GM19372 (cell line): Measurements from ENCODE around the gene UBE2E3.

Experiments used
- ATAC-seq: cut with Tn5 transposase; IDR thresholded peaks from one replicate; pipeline ENCODE4 v1.9.1; 2021; ENCODE audit warnings: mild to moderate bottlenecking, low read depth, moderate library complexity; ENCODE audit not compliant: unreplicated experiment

UBE2E3 gene

DNA sequence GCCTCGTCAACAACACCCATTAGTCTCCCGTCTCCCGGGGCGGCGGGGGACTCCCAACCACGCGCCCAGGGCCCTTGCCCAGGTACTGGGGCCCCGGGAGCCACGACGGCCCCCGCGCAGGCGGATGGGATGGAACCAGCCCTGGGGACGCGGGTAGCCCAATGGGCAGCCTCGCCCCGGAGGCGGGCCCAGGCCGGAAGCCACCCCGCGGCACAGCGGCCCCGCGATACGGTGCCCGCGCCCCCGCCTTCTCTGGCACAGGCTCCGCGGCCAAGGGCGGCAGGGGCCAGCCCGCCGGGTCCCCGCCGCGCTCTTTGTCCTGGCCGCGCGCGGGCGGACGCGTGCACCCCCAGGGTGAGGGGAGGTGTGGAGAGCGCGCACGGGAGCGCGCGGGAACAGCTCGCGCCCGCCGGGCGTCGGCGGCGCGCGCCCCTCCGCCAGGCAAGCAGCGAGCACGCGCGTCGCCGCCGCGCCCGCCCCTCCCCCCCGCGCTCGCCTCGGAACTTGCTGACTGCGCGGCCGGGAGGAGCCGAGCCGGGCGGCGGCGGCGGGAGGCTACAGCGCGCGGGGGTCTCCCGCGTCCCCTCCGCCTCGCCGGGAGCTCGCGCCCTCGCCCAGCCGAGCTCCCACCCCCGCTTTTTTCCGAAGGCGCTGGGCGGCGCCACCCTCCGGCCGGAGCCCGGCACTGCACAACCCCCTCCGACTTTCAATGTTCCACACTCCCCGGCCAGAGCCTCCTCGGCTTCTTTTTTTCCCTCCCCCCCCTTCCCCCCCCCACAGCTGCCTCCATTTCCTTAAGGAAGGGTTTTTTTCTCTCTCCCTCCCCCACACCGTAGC lies at the start of gene UBE2E3:
Gene UBE2E3 (plus strand): TSS at position 500 of the 837 bp plus-strand sequence. CDS start 1,438 bp downstream, outside the sequence.
- ATAC-seq, result peak; percentile 63

DNA sequence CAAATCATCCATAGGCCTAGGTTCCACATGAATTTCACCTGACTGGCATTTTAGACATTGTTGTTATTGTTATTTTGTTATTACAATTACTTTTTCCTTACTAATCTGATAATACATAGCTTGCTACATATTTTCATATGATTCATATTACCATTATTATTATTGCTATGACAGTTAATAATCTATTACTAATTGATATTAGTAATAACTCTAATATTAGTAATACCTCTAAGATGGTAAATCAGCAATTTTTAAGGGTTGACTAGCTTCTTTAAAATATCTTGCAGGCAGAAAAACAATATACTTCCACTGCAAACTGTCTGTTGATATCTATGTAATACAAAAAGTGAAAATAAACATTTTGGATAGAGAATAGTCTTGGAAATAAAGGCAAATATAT lies 48.6 kb upstream of the UBE2E3 start:
- ATAC-seq, result no peak

DNA sequence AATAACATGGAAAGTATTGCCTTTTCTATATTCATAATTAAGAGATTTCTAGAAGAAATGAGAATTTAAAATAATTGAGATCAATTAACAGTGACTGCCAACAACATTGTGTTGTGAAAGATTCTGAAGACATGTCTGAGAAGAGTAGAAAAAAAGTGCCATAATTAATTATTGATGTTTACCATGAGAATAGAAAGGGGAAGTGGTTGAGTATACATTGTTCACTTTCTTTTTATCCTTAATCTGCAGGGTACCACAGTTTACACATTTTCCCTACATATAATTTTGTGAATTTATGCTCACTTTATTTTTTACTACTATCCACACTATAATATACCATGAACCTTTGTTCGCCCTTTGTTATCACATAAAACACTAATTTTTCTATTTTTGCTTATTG lies 47.1 kb upstream of the UBE2E3 start:
- no peak for ATAC-seq

DNA sequence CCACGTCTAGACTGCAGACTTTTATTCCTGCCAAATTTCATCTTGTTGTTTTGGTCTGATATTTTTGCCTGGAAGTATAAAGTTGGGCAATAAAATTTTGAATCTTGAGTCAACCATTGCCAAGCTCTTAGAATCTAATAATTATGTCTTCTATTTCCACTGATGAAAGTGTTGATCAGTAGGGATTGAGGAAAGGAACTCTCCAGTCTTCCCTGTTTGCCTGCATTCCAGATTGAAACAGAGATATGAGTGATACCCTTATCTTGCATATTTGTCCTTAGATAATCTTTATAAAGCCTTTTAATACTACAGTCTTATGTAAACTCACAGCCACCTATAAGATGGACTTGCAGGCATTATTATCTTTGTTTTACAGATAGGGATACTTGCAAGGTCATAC lies 45.5 kb upstream of the UBE2E3 start:
- ATAC-seq, result no peak

DNA sequence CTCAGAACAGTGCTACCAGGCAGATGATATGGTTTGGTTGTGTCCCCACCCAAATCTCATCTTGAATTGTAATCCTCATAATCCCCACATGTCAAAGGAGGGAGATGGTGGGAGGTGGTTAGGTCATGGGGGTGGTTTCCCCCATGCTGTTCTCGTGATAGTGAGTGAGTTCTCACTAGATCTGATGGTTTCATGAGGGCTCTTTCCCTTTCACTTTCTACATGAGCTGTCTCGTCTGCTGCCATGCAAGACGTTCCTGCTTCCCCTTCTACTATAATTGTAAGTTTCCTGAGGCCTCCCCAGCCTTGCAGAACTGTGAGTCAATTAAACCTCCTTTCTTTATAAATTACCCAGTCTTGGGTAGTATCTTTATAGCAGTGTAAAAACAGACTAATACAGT lies 42.9 kb upstream of the UBE2E3 start:
- peak; percentile 60 for ATAC-seq

DNA sequence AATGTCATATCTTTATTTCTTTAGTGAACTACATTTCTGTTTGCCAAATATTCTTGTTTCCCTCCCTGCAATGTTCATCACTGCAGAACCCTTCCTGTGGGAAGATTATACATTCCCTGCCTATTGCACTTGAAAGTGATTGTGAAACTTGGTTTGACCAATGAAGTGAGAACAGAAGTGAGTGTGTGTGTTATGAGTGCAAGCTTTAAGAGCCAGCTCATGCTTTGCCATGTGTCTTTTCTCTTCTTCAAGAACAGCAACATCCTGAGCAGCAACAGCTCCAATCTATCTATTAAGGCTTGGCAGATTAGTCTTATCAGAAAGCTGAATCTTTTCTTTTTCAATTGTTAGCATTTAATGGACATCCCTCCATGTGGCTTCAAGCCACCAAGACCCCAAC lies 42.0 kb upstream of the UBE2E3 start:
- no peak for ATAC-seq

DNA sequence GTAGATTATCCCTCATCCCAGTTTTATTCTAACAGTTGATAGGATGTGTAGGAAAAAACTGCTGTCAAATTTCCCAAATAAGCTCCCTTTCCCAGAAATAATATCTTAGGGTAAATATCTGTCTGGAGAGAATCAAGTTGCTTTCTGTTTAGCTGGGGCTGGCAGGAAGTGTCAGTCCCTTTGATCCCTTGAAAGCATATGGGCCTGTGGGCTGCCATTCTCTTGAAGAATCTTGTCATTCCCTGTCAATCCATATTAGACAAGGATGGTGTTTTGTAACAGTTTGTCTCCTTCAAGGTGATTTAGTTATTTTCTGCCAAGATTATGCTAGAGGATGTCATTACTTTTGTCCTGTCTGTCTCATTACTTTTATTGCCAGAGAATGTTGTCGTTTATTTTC lies 37.1 kb upstream of the UBE2E3 start:
- no peak for ATAC-seq

DNA sequence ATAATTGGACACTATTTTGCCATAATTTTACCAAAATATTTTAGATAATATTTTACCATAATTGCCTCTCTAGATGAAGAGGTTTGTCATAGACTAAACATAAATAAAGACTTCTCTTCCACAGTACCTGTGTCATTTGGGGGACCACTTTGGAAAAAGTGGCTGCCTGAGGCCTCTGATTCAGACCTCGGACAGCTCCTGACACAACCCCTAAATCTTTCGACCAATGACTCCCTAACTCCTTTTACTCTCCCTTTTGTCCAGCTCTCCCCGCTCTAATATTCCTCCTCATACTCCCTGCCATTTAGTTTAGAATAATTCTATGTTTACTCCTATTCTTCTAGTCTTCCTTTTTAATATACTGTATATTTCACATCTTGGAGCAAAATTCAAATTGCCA lies 36.0 kb upstream of the UBE2E3 start:
- no peak for ATAC-seq

DNA sequence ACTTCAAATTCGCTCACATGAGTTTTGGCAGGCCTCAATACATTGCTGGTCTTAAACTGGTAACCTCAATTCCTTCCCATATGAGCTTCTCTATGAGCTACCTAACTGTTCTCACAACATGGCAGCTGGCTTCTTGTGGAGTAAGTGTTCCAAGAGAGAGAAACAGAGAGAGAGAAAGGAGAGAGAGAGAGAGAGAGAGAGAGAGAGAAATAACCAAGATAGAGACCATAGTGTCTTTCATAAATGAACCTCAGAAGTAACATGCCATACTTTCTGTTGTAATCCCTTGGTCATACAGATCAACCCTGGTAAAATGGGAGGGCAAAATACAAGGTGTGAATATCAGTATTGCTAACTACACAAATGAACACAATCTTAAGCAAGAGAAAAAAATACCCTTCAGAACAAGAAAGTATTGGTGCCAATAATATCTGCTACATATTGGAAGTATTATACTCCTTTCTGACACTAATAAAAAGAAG lies 33.2 kb upstream of the UBE2E3 start:
- no peak for ATAC-seq

DNA sequence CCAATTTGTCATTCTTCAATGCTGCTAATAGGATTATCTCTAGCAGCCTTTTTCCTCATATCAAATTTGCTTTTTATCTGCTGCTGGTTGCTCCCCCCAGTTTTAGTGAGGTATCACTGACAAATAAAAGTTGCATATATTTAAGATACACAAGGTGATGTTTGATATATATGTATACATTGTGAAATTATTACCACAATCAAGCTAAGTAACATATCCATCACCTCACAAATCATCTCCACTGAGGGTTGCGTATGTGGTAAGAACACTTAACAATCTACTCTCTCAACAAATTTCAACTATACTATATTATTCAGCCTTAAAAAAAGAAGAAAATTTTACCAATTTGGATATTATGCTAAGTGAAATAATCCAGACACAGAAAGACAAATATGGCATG lies 30.5 kb upstream of the UBE2E3 start:
- ATAC-seq, result no peak

DNA sequence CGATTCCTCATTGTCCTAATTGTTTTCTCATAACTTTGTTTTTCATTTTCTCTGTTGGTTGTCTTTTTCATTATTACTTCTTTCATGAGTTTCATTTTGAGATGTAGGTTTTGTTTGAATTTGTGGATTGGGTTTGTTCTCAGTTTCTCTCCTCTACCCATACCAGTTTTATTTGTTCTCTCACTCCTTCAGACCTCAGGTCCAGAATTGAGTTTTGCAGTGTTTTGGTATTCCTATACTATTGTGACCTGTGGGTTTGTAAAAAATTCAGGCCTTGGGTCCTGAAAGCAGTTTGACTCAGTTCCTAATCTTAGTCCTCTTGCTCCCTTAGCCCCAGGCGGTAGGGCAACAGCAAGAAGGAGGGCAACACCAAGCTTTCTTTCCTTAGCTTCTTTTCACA lies 28.3 kb upstream of the UBE2E3 start:
- ATAC-seq, result no peak

DNA sequence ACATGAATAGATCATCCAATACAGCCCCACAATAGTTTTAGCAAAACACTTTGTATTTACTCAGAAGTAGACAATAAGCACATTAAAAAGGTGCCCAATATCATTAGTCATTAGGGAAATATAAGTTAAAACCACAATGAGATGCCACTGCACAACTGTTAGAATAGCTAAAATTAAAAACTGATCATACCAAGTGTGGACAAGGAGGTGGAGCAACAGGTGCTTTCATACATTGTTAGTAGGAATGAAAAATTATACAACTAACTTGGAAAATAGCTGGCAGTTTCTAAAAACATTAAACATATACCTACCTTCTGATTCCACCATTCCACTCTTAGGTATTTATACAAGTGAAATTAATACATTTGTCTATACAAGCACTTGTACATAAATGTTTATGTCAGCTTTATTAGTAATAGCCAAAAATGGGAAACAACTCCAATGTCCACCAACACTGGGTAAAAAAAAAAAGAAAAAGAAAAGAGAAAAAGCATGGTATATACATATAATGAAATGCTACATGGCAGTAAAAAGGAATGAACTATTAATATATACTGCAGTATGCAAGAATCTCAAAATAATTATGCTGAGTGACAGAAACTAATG lies 27.6 kb upstream of the UBE2E3 start:
- ATAC-seq, result no peak

DNA sequence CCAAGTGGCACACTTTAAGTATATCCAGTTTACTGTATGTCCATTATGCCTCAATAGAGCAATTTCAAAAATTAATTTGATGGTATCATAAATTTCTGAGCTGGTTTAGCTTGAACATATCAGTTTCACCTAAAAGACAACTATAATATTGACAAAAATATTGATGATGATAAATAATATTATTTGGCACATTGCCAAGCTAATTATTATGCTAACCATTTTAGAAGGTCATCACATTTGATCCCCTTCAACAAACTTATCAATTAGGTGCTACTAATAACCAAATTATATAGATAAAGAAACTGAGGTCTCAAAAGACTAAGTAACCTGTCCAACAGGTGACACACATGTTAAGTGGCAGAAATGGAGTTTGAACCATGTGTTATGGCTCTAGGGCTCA lies 26.9 kb upstream of the UBE2E3 start:
- ATAC-seq, result no peak

DNA sequence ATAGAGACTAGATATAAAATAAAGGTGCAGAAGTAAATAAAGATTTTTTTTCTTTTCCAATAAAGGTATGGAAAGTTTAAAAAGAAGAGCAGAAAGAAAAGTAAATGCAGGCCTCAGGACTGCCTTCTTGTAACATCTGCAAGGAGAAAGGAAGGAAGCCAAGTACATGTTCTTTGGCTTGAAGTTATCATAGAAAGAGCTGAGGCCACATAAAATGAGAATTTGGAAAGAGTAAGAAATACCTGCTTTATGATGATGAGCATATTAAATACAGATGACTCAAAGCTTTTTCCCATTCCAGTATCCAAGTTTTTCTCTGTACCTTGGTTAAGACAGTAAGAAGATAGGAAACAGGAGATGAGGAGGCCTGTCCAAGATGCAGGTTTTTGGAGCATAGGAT lies 25.3 kb upstream of the UBE2E3 start:
- no peak for ATAC-seq

DNA sequence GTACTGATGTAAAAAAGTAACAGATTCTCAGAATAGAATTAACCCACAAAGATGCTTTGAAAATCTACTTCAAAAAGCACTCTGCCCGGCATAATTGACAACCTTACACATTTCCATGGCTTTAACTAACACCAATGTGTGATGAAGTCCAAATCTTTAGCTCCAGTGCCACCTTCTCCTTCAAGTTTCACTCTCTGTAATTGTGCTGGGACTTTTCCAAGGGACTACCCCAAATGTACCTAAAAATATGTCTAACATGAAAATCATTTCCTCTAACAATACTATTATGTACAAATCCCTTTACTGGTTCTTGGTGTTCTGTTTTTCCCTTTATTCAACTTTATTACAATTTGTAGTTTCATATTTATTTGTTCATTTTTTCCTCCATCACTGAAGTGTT lies 20.6 kb upstream of the UBE2E3 start:
- no peak for ATAC-seq

DNA sequence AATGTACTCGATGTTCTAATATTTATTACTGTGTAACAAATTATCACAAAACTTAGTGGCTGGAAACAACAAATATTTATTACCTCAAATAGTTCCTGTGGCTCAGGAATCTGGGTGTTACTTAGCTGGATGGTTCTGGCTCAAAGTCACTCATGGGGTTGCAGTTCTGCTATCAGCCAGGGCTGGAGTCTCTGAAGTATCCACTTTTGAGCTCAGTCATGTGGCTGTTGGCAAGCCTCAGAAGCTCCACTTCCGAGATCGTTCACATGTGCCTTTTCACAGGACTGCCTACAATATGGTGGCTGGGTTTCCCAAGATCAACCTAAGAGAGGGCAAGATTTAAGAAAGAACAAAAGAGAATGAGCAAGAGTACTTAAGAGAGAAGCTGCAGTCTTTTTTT lies 19.4 kb upstream of the UBE2E3 start:
- ATAC-seq, result no peak

DNA sequence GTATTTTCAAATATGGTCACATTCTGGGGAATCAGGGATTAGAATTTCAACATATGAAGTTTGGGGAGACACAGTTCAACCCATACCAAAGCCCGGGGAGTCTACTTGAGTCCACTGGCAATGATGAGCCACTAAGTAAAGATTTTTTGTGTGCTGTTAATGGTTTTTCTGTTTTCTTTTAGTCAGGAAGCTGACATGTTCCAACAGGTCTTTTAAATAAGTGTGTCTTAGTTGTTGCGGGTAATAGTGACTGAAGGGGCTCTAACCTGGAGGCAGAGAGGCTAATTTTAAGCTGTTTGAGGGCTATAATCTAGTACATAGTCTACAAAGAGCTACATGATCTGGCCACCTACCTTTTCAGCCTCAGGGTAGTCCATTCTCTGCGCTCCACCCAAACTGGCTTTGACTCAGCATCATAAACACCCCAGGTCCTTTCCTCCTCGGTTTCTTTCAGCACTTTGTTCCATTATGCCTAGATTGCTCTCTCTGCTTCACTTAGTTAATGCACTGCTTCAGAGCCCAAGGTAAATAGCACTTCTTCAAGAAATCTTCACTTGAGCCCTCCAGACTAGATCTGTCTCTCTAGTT lies 17.6 kb upstream of the UBE2E3 start:
- ATAC-seq, result no peak

DNA sequence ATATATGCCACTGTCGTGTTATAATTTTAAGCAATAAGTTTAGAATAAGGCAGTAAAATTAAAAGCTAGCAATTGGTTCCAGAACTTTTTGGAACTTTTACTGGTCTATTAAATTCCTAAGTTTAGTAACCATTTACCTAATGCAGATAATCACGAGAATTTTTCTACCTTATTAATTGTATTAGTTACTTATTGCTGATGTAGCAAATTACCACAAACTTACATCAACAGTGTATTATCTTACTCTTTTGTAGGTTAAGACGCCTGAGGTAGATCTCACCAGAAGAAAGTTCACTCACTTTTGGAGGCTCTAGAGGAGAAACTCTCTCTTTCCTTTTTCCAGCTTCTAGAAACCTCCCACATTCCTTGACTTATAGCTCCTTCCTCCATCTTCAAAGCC lies 14.0 kb upstream of the UBE2E3 start:
- no peak for ATAC-seq

DNA sequence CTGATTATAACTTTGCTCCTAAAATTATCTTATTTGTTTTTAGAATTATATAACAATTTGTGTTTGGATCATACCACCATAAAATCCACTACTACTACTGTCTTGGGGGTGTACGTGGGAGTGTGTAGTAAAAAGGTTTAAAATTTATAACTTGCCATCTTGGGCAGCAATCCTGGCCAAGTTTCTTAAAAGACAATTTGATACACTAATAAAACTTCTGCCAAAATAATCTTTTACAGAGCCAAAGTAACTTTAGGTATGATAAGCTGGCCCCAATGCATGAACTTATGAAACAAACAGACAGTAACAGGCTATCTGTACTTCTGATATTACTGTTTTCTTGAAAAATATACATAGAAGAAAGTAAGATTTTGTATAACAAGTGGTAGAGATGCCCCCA lies 11.3 kb upstream of the UBE2E3 start:
- no peak for ATAC-seq

DNA sequence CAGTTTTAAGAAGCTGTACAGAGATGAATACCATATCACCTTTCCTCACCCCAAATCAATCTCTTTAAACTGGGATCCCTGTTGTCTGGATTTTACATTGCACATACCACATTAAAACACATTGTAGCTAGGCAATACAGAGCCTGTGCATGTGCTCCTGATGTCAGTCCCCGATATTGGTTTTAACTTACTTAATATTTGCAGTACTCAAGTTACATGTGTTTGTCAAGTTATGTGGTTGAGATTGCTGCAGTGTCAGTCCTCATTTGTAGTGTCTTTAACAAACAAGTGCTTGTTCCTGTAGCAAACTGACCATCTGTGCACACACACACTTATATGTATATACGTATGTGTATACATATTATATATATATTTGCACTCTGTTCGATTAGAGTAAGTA lies 10.4 kb upstream of the UBE2E3 start:
- no peak for ATAC-seq

DNA sequence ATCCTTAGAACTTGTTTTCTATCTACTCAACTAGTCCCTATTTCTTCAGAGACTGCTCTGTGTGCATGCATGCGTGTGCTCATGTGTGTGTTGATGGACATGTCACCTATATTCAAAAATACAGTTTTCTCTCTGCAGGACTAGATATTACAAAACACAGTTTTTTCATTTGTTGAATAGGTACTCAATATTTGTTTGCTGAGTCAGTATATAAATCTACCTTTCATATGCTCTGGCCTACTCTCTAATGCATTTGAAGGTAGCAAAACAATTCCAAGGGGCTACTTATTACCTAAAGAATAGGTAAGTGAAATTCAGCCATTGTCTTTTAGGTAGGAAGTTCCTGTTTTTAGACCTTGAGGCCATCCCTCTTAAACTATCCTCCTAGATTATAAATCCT lies 8.6 kb upstream of the UBE2E3 start:
- no peak for ATAC-seq

DNA sequence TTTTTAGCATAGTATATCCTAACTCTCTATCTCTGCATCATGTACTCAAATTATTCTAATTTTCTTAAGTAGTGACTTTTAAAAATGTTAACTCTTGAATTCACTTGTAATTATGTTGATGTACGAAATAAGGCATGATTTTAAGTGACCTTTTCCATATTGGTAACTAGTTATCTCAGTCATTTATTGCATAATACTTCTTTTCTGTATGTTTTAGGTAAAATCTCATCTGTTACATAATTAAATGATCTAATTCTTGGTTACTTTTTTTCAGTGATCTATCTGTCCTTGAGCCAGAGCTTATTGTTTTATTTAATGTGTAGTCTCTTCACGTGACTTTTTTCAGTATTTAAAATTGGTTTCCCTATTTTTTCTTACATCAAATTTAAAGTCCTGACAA lies 4.8 kb upstream of the UBE2E3 start:
- no peak for ATAC-seq
